Bronchial epithelial cell (primary cell): Measurements from ENCODE around the gene ESRP2. TPM values are rescaled to one million over a fixed set of nuclear protein-coding genes. Genes with fewer than 3 reads are reported as not detected.
A peak's percentile ranks its signal among the peaks of the same experiment; 100 is the strongest.

Experiments used
- DNase-seq: peaks from one replicate; pipeline ENCODE4 v3.0.0-alpha.2; 2010; ENCODE audit warnings: low read depth
- FAIRE-seq: peaks from 2 replicates; lab custom pipeline; 2011; peaks lifted over from hg19 to GRCh38; lab: Jason Lieb, UNC
- H3K27me3 ChIP-seq: 2 replicates; pipeline ENCODE4 v1.5.1; 2011; ENCODE audit warnings: low read length; ENCODE audit not compliant: control insufficient read depth, insufficient read depth
- H3K36me3 ChIP-seq: 2 replicates; pipeline ENCODE4 v1.5.1; 2011; ENCODE audit warnings: low read length; ENCODE audit not compliant: control insufficient read depth, insufficient read depth
- H3K4me3 ChIP-seq: 2 replicates; pipeline ENCODE4 v1.5.1; 2011; ENCODE audit warnings: mild to moderate bottlenecking, low read depth, low read length, control low read depth
- total RNA-seq: library from RNA; depleted of rRNA; stranded (reverse); fragments of >200 nt; gene quantifications from 2 replicates; pipeline ENCODE4 v1.2.1, GENCODE V29; 2014
- TF ChIP-seq, protein P1 (sequence below): IDR thresholded peaks from 2 replicates; pipeline ENCODE4 v1.5.1; 2011; ENCODE audit warnings: mild to moderate bottlenecking, moderate library complexity, low read length, control low read depth, inconsistent platforms; ENCODE audit not compliant: insufficient read depth, severe bottlenecking

ESRP2 gene
- total RNA-seq, 1 donor from 2014 or later = 49.0 TPM

DNA sequence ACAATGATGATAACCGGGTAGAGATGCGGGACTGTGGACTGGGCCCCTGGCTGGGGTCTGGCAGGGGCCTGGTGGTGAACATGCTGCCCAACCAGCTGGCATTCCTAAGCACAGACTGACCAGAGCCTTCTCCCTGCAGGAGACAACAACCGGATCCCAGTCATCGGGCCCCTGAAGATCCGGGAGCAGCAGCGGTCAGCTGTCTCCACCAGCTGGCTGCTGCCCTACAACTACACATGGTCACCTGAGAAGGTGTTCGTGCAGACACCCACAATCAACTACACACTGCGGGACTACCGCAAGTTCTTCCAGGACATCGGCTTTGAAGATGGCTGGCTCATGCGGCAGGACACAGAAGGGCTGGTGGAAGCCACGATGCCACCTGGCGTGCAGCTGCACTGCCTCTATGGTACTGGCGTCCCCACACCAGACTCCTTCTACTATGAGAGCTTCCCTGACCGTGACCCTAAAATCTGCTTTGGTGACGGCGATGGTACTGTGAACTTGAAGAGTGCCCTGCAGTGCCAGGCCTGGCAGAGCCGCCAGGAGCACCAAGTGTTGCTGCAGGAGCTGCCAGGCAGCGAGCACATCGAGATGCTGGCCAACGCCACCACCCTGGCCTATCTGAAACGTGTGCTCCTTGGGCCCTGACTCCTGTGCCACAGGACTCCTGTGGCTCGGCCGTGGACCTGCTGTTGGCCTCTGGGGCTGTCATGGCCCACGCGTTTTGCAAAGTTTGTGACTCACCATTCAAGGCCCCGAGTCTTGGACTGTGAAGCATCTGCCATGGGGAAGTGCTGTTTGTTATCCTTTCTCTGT lies 23.3 kb upstream of the ESRP2 start:
- no peak overlapping the region for H3K4me3 ChIP-seq
- TF ChIP-seq, protein P1, sequence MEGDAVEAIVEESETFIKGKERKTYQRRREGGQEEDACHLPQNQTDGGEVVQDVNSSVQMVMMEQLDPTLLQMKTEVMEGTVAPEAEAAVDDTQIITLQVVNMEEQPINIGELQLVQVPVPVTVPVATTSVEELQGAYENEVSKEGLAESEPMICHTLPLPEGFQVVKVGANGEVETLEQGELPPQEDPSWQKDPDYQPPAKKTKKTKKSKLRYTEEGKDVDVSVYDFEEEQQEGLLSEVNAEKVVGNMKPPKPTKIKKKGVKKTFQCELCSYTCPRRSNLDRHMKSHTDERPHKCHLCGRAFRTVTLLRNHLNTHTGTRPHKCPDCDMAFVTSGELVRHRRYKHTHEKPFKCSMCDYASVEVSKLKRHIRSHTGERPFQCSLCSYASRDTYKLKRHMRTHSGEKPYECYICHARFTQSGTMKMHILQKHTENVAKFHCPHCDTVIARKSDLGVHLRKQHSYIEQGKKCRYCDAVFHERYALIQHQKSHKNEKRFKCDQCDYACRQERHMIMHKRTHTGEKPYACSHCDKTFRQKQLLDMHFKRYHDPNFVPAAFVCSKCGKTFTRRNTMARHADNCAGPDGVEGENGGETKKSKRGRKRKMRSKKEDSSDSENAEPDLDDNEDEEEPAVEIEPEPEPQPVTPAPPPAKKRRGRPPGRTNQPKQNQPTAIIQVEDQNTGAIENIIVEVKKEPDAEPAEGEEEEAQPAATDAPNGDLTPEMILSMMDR = no peak
- H3K36me3 ChIP-seq = peaks cover 18% of the 10 kb centered on the region
- DNase-seq (no peak), FAIRE-seq (peak; percentile 50)
- no peaks in the 10 kb centered on the region for H3K27me3 ChIP-seq

DNA sequence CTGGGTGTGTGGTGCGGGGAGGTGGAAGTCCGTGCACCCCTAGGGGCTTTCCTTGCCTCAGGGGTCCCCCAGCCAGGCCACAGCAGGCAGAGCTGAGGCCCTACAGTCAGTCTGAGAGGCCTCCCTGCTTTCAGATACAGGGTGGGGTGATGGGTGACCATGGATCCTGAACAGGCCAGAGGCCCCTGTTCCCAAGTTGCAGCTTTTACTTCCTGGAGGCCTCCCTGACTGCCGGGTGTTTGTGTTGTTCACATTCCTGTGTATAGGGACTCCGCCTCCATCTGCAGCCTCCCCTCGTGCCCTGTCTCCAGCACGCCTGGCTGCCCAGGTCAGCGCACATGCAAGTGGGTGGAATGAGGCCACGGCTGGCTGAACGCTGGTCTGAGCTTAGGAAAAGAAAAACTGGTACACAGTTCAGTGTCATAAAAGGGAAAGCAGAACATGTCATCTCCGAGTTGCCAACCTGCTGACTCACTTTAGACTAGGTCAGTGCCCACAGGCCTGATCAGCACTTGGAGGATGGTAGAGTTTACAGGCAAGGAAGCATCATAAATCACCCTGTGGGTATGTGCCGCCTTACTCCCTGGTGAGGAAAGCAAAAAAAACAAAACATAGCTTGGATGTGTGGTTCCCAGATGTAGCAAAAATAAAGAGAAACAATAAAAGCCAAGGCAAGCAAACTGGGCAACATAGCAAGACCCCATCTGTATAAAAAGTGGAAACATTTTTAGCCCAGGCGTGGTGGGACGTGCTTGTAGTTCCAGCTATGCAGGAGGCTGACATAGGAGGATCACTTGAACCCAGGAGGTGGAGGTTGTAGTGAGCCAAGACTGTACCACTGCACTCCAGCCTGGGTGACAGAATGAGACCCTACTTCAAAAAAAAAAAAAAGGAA lies 22.2 kb upstream of the ESRP2 start:
- Histone ChIP-seq H3K36me3 (peaks cover 19% of the 10 kb centered on the region), H3K27me3 (no peaks in the 10 kb centered on the region), H3K4me3 (no peak overlapping the region)
- TF ChIP-seq, protein P1 = no peak
- DNase-seq (peak; percentile 52), FAIRE-seq (no peak)

DNA sequence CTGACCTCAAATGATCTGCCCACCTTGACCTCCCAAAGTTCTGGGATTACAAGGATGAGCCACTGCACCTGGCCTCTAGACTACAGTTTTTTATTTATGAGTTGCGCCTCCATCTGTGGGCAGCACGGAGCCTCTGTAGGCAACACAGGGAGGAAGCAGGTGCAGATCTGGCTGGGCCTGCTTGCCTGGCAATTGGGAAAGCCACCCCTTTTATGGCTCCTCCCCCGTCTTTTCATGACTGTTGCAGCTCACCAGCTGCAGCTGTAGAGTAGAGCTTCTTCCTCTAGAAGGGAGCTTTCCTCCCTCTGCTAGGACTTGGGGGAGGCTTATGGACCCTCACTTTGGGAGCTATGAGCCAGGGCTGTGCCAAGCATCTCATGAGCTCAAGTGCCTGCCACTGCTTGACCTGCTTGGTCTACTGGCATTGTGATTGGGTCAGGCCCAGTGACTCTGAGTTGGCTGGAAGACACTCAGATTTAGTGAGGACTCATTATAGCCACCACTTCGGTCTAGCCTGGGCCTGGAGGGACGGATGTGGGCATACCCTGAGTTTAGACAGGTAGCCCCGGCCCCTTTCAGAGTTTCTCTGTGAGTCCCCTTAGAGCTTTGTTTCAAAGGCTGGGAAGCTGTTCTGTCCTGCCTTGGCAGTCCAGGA lies 21.5 kb upstream of the ESRP2 start:
- DNase-seq (no peak), FAIRE-seq (no peak)
- H3K4me3 ChIP-seq = no peak overlapping the region
- no peaks in the 10 kb centered on the region for H3K27me3 ChIP-seq
- TF ChIP-seq, protein P1 = no peak
- peaks cover 21% of the 10 kb centered on the region for H3K36me3 ChIP-seq

DNA sequence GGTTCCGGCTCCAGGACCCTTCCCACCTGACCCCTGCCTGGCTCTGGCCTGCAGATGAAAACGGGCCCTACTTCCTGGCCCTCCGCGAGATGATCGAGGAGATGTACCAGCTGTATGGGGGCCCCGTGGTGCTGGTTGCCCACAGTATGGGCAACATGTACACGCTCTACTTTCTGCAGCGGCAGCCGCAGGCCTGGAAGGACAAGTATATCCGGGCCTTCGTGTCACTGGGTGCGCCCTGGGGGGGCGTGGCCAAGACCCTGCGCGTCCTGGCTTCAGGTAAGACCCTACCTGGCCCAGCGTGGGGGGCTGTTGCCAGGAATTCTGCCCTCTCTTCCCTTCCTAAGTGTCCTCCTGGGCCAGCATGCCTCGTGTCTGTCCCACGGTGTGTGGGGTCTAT lies 19.8 kb upstream of the ESRP2 start:
- DNase-seq = no peak
- TF ChIP-seq, protein P1 = no peak
- H3K36me3 ChIP-seq = peaks cover 20% of the 10 kb centered on the region
- H3K27me3 ChIP-seq = no peaks in the 10 kb centered on the region
- no peak for FAIRE-seq
- H3K4me3 ChIP-seq = no peak overlapping the region

DNA sequence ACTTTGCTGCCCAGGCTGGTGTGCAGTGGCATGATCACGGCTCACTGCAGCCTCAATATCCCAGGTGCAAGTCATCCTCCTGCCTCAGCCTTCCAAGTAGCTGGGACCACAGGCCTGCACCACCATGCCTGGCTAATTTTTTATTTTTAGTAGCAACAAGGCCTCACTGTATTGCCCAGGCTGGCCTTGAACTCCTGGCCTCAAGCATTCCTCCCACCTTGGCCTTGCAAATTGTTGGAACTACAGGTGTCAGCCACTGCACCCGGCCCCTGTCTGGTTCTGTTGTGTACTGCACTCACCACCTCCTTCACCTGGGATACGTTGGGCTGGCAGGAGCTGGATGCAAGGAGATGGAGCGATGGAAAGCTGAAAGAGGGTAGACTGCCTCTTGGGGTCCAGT lies 17.8 kb upstream of the ESRP2 start:
- FAIRE-seq = no peak

More for the DNA sequence above, 17.8 kb upstream of the ESRP2 start:
- DNase-seq = no peak
- Histone ChIP-seq H3K36me3 (peaks cover 17% of the 10 kb centered on the region), H3K4me3 (no peak overlapping the region), H3K27me3 (no peaks in the 10 kb centered on the region)
- TF ChIP-seq, protein P1 = no peak
